Measurements from ENCODE around the gene RAD51B.

- TF ChIP-seq CTCF (IDR thresholded peaks at IDR 0.05): no peak
- TF ChIP-seq POLR2A (IDR thresholded peaks at IDR 0.05): no peak
These were observed 820.4 kb downstream of the RAD51B start for GRCh38 chr14:68639758-68640574.
